Smooth muscle cell (in vitro differentiated cells): ENCODE results near the gene CAMKK1. TPM values are rescaled to one million over a fixed set of nuclear protein-coding genes. Genes with fewer than 3 reads are reported as not detected.

Experiments
- DNase-seq: peaks from one replicate; lab custom pipeline; 2025; ENCODE audit not compliant: unreplicated experiment; lab: John Stamatoyannopoulos, UW
- H2AFZ ChIP-seq: fragments of 200-600 bp; sonication (generic); 2 replicates; pipeline ENCODE4 v1.6.0; 2016; ENCODE audit warnings: antibody characterized with exemption, low read depth, mild to moderate bottlenecking
- H3F3A ChIP-seq: fragments of 200-600 bp; sonication (generic); 2 replicates; pipeline ENCODE4 v1.6.0; 2017; ENCODE audit warnings: antibody characterized with exemption, low read depth
- H3K27ac ChIP-seq: fragments of 200-600 bp; sonication (generic); 2 replicates; pipeline ENCODE4 v1.5.1; 2016; ENCODE audit warnings: low read depth, mild to moderate bottlenecking
- H3K27me3 ChIP-seq: fragments of 200-600 bp; sonication (generic); 2 replicates; pipeline ENCODE4 v1.6.1; 2016; ENCODE audit warnings: low read depth, mild to moderate bottlenecking
- H3K36me3 ChIP-seq: fragments of 200-600 bp; sonication (generic); 2 replicates; pipeline ENCODE4 v1.5.1; 2016; ENCODE audit warnings: low read depth
- H3K4me1 ChIP-seq: fragments of 200-600 bp; sonication (generic); 2 replicates; pipeline ENCODE4 v1.5.1; 2016; ENCODE audit warnings: low read depth
- H3K4me2 ChIP-seq: fragments of 200-600 bp; sonication (generic); 2 replicates; pipeline ENCODE4 v1.6.0; 2016; ENCODE audit warnings: mild to moderate bottlenecking
- H3K4me3 ChIP-seq: fragments of 200-600 bp; sonication (generic); 2 replicates; pipeline ENCODE4 v1.5.1; 2016; ENCODE audit warnings: mild to moderate bottlenecking
- H3K79me2 ChIP-seq: fragments of 200-600 bp; sonication (generic); 2 replicates; pipeline ENCODE4 v1.6.0; 2016; ENCODE audit warnings: low read depth, mild to moderate bottlenecking
- H3K9ac ChIP-seq: fragments of 200-600 bp; sonication (generic); 2 replicates; pipeline ENCODE4 v1.6.0; 2016; ENCODE audit warnings: low read depth
- H3K9me3 ChIP-seq: fragments of 200-600 bp; sonication (generic); replicated peaks from 2 replicates; pipeline ENCODE4 v1.5.1; 2016; ENCODE audit warnings: low read depth
- H4K20me1 ChIP-seq: fragments of 200-600 bp; sonication (generic); 2 replicates; pipeline ENCODE4 v1.6.0; 2016; ENCODE audit warnings: low read depth
- CTCF ChIP-seq: fragments of 200-600 bp; sonication (generic); IDR thresholded peaks from 2 replicates; pipeline ENCODE4 v1.5.1; 2017; ENCODE audit warnings: borderline replicate concordance, mild to moderate bottlenecking, antibody characterized with exemption; ENCODE audit not compliant: insufficient read depth, poor library complexity, severe bottlenecking
- WGBS: methylation state at CpG from one replicate; pipeline ENCODE4 v1.1.7; 2016; ENCODE audit warnings: low lambda C conversion rate; 5-methylcytosine and 5-hydroxymethylcytosine counted together
- polyA plus RNA-seq: library from polyadenylated mRNA; unstranded; fragments of >200 nt; fragmentation: Nextera tagmentation; extraction: Ambion mirVana; gene quantifications from 2 replicates; pipeline ENCODE4 v1.2.1, GENCODE V29; 2016
- total RNA-seq: library from RNA; depleted of rRNA; stranded (reverse); fragments of >200 nt; gene quantifications from 2 replicates; pipeline ENCODE4 v1.2.3, GENCODE V29; 2014

Gene CAMKK1
- total and polyA plus RNA-seq, 2 experiments from 2014 or later: 8.1 to 8.8 TPM

DNA sequence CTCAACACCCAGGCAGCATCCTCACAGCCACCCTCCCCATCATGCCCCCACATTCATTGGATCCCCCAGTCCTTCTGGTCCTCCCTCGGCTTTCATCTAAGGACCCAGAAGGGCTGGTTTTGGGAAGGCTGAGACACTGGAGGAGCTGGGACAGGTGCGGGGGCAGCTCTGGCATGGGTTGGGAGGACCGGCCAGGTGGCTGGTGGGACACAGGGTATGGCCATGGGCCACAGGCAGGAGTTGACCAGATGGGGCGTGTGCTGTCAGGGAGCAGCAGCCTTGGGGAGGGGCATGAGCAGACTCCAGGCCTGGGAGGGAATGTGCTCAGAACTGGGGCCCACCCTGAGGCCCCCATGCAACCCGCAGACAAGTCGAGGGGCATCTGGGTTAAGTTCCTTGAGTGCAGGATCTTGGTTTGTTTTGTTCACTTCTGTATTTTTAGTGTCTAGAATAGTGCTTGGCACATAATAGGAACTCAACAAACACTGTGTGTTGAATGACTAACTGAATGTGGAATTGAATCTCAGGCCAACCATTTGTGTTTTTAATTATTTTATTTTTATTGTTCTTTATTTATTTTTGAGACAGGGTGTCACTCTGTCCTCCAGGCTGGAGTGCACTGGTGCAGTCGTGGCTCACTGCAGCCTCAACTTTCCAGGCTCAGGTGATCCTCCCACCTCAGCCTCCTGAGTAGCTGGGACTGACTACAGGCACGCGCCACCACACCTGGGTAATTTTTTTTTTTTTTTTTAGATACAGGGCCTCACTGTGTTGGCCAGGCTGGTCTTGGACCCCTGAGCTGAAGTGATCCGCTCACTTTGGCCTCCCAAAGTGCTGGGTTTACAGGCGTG, 17.8 kb upstream of the CAMKK1 start:
- Histone ChIP-seq H3K9ac (no peak overlapping the region), H2AFZ (no peak overlapping the region), H3K9me3 (no peaks in the 10 kb centered on the region), H3F3A (no peaks in the 10 kb centered on the region), H3K79me2 (no peaks in the 10 kb centered on the region), H3K4me1 (no peaks in the 10 kb centered on the region), H3K4me3 (no peak overlapping the region), H3K27me3 (no peaks in the 10 kb centered on the region), H3K27ac (no peak overlapping the region), H4K20me1 (no peaks in the 10 kb centered on the region), H3K36me3 (no peaks in the 10 kb centered on the region), H3K4me2 (no peak overlapping the region)
- DNase-seq: no peak
- WGBS: 93% methylated on average over 11 of the region's 11 CpGs
- TF ChIP-seq CTCF: no peak

DNA sequence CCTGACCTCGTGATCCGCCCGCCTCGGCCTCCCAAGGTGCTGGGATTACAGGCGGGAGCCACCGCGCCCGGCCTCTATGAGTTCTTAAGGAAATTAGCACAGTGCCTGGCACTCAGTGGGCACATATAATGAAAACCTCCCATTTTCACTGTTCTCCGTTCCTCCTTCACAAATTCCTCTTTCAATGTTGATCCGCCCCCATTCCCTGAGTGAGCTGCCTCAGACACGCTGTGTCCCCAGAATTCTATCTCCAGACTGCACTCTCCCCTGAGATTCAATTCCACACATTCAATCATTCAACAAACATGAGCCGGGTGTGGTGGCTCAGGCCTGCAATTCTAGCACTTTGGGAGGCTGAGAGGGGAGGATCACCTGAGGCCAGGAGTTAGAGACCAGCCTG, 16.4 kb upstream of the CAMKK1 start:
- Histone ChIP-seq H3K4me2 (no peak overlapping the region), H3K4me3 (no peak overlapping the region), H3K9me3 (no peaks in the 10 kb centered on the region), H3F3A (no peaks in the 10 kb centered on the region), H2AFZ (no peak overlapping the region), H3K9ac (no peak overlapping the region), H3K27ac (no peak overlapping the region), H3K27me3 (no peaks in the 10 kb centered on the region), H3K36me3 (no peaks in the 10 kb centered on the region), H4K20me1 (no peaks in the 10 kb centered on the region), H3K79me2 (no peaks in the 10 kb centered on the region), H3K4me1 (no peaks in the 10 kb centered on the region)
- DNase-seq: no peak
- TF ChIP-seq CTCF: no peak
- 97% methylated on average over 12 of the region's 12 CpGs for WGBS

GRCh38 chr17:3907483-3908216, 14.8 kb upstream of the CAMKK1 start:
- H3K79me2 ChIP-seq: no peaks in the 10 kb centered on the region
- no peak overlapping the region for H3K4me3 ChIP-seq
- H3K9ac ChIP-seq: no peak overlapping the region
- H3K4me1 ChIP-seq: no peaks in the 10 kb centered on the region
- TF ChIP-seq CTCF: no peak
- H2AFZ ChIP-seq: no peak overlapping the region
- H3K36me3 ChIP-seq: no peaks in the 10 kb centered on the region
- no peak overlapping the region for H3K4me2 ChIP-seq
- H3K27ac ChIP-seq: no peak overlapping the region
- H3K9me3 ChIP-seq: no peaks in the 10 kb centered on the region
- H3K27me3 ChIP-seq: no peaks in the 10 kb centered on the region
- DNase-seq: no peak
- H4K20me1 ChIP-seq: no peaks in the 10 kb centered on the region
- H3F3A ChIP-seq: no peaks in the 10 kb centered on the region
- 84% methylated on average over 11 of the region's 11 CpGs for WGBS
